ENCODE measurements around the gene FYCO1.

FYCO1 gene

DNA sequence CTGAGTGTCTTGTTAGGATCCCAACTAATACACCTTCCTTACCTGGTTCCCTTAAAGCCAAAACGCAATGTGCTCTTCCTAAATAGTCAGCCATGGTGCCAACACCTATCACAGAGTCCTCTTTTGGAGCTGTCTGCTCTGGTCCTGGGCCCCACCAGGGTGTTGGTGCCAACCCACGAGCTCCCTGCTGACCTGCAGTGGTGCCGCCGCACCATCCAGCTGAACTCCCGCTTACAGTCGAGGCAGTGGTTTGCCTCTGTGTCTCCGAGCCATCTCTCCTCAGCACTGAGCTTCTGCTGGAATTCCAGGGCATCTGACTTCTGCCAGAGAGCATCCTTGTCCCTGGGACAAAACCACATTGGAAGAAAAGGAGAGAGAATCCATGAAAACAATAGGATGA lies 36.4 kb downstream of the FYCO1 start:
- no peak for DNase-seq

DNA sequence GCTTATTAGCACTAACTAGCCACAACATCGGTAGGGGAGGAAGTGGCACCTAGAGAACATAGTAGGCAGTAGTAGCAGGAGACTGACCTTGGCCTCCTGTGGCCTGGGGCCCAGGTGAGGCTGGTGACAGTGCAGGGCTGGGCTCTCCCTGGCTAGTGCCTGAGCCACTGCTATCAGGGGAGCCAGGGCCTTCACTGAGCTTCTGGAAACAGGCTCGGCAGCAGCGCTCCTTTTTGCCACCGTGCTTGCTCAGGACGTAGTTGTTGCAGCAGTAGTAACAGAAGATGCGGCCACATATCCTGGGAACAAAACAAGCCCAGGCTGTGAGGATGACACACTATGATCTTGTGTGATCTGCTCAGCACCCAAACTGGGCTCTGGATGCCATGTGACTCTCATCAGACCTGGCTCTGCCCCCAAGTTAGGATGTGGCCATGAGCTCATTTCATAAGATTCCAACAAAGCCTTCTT lies 37.3 kb downstream of the FYCO1 start:
- no peak for DNase-seq

DNA sequence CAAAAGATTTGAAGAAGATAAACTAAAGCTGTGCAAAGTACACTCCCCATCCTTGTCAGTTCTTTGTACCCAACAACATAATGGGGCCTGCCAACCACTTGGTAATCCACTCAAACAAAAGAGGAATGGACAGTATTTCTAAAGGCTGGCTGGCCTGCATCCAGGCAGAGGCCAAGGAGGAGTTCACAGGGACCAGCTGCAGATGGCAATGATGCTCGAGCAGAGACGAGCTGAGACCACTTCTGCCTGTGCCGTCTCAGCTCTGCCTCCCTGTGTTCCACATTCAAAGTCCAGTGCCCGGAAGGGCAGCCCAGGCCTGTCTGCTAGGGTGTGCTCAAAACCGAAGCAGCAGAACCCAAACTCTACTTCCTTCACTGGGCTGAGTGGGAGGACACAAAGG lies 38.0 kb downstream of the FYCO1 start:
- DNase-seq, result no peak

DNA sequence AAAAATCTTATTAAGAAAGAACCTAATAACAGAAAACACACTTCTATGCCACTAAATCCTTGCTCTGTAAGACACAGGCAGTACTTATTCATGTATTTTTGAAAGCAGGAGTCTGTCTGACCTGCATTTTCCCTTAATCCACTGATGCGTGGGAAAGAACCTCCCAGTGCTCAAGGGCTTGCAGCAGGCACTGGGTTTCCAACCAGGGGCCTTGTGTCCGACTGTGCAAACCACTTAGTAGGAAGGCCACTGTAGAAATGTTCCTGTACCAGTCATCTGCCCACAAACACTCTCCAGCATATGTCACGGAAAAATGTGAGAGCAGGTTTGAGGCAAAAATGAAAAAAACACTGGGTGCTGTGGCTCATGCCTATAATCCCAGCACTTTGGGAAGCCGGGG lies 39.9 kb downstream of the FYCO1 start:
- no peak for DNase-seq

DNA sequence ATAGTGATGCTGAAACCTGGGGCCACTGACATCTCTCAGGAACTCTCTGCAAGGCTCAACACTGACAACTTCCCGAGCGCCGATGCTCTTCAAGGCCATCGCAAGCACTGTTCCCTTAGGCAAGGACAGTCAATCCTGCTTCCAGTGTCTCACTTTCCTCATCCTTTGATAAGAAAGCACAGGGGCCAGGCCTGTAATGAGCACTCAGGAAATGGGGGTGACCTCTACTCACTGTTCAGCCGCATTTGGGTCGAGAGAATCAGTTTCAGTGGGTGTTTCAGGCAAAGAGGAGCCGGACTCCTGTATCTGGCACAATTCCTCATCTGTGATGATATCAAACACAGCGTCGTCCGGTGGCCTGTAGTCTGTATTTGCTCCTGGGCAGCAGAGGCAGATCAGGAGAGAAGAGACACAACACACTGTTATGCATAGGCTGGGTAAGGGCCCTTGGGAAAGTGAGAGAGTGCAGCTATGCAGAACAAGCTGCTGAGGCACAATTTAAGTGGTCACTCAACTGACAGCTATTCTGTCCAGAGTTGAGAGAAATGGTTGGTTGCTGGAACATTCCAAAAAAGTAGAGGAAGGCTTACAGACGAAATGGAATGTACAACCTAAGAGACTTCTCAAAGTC lies 40.5 kb downstream of the FYCO1 start:
- no peak for DNase-seq

DNA sequence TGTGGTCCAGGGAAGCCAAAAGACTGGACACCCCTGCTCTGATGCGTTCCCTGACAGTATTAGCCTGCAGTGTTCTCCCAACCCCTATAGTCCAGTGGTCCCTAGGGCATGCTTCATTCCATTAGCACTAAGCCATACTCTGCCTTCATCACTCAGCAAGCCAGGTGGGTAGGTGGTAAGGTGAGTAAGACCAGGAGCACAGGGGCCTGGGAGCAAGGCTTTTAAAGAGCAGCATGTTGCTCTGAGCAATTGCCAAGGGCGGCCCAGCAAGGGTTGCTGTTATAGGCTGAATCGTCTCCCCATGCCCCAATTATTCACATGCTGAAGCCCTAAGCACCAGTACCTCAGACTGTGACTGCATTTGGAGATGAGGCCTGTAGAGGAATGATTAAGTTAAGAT lies 41.3 kb downstream of the FYCO1 start:
- no peak for DNase-seq

DNA sequence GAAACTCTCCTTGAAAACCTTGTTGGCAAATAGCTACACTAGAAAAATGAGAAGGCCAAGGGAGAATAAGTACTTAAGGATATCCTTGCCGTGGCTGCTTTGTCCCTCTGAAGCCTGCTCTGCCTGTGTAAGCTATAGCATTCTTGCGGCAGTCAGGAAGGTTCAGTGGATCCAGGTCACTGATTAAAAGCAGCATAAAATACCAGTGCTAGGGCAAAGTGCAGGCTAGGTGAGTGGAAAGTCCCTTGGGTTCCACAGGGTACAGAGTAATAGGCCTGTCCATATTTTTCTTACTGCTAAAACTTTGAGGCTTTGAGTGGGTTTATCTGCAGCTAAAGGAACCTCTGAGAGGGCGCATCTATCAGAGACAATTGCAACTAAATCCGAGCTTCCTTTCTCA lies 42.1 kb downstream of the FYCO1 start:
- no peak for DNase-seq

DNA sequence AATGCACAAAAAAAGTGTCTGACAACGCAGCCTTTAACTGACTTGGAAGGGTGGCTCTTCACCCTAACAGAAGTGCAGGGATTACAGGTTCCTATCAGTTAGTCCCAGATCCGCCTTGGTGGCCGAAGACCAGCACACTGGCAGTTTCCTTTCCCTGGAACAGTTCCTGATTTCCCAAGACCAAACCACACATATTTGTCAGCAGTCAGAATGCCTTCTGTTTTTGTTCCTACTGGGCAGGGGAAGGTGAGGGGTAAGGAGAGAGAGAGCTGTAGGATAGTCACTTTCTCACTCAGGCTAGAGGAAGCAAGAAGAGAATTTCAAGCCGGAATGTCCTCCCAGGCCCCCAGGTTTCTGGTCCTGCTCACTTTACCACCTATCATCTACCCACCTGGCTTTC lies 43.2 kb downstream of the FYCO1 start:
- DNase-seq, result no peak

DNA sequence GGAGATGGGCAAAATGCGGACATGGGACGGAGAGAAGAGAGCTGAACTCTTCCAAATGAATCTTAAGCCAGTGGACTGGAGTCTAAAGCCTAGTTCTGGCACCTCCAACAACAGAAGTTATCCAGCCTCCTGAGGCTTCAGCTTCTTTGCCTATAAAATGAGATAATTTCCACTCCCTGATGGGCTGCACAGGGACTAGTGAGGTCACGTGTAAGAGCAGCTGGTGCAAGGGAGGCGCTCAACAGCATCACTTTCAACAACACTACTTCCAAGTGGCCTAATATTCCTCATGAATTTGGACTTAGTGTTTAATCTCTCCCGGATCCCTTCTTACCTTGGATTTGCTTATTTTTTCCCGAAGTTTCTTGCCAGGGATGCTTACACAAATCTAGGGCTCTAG lies 43.7 kb downstream of the FYCO1 start:
- no peak for DNase-seq

DNA sequence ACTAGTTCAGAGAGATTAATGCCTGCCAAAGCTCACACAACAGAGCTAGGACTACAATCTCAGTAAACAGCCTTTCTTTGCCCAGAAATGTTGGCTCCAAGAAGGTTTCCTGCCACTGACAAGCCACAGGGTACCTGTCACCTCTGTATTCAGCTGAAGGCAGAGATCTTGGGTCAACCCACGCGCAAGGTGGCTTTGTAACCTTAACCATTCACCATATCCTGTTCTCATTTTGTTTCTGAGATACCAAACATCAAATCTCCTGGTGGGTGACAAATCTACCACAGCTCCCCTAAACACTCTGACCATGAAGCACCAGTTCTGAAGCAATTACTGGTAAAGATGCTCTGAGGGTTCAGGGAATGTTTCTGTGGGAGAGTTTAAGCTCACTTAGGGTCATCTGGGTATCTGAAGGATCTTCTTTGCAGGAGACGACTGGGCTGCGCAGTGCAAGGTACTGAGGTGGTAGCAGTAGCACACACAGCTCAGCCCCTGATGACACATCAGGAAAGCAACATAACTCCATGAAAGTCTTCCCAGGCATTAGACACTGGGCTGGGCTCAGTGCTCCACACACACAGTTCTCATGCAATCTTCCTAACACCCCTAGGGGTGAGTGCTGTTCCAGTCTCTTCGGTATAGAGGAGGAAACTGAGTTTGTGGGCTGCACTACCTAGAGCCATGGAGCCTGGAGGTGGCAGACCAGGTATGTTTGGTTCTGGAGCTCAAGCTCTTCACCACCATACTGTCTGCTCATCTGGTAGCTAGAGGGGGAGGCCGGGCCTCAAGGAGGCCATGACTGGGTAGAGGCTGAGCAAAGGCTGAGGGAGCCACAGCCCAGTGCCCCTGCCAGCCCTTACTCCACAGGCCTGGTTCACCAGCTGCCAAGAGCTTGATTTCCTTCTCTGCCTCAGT lies 44.7 kb downstream of the FYCO1 start:
- no peak for DNase-seq

DNA sequence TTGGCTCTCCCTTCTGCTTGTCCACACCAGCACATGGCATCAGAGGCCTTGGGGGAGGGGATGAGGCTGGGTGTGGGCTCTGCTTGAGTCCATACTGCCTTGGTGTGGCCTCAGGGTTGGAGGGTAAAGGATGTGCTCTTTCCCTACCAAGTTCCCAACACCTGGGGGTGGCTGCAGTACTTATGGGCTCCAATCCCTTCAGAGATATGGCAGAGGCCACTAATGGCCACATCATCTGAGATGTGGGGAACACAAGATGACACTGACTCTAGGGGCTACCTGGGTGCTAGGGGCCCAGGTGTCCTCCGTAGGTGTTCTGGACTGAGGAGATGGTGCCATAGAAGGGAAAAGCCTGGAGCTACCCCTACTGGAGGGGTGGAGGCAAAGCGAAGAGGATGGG lies 45.5 kb downstream of the FYCO1 start:
- no peak for DNase-seq

DNA sequence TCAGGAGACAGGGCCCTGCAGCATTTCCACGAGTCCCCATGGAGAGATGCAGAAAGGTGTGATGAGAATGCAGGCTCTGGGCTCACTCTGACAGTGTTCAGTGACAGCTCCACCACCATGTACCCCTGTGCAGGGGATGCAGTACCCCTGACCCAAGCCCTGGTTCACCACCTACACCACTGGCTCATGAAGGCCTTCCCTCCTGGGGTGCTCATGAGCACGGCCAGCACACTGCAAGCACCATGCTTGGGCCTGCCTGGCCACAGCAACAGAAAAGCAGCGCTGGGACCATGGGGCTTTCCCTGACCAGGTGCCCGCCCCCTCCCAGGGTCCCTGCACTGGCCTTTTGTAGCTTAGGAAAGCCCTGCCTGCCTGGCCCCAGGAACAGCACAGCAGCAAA lies 46.2 kb downstream of the FYCO1 start:
- DNase-seq, result no peak

DNA sequence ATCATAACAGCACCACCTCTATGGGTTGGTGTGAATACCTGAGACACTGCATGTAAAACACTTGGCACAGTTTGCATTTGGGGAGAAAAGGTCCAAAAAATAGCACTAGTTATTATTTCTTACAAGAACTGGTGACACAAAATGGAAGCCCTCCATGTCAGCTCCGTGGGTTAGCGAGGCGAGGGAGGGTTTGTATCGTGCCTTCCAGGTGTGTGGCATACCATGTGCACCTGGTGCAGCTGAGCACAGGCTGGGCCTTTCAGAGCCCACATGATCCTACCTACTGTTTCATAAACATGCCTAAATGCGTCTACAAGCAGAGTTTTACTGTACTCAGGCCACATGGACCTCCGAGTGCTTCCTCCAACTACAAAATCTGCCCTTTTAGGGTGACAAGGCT lies 46.7 kb downstream of the FYCO1 start:
- DNase-seq, result no peak

DNA sequence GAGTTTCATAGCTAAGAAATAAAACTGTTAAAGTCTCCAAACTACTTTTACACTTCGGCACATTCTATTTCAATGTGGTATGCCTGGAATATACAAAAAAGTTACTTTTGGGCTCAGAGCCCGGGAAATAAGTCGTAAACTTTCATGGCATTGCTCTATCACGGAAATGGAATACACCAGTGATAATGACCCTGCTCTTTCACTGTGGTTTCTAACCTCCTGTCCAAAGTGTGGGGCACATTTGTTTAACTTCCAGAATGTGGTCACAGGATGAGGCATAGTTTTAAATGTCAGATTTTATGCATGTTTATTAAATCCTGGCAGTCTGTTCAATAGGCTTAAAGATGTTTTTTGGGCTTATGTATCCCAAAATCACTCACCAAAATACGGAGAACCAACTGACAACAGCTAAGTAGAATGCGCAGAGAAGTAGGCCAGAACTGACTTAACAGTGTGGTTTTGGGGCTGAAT lies 47.3 kb downstream of the FYCO1 start:
- DNase-seq, result no peak

DNA sequence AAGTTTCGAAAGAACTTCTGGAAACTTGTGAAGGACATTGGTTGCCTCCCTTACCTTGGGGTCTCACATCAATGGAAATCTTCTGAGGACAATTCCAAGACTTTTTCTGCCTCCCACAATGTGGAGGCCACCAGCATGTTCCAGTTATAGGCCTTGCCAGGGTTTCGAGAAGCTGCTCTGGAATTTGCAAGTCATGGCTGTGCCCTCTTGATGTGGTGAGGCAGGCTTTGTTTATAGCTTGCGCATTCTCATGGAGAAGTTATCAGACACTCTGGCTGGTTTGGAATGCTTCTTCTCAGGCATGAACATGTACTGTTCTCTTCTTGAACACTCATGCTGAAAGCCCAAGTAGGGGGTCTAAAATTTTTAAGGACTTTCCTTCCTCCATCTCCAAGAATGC lies 48.3 kb downstream of the FYCO1 start:
- no peak for DNase-seq

DNA sequence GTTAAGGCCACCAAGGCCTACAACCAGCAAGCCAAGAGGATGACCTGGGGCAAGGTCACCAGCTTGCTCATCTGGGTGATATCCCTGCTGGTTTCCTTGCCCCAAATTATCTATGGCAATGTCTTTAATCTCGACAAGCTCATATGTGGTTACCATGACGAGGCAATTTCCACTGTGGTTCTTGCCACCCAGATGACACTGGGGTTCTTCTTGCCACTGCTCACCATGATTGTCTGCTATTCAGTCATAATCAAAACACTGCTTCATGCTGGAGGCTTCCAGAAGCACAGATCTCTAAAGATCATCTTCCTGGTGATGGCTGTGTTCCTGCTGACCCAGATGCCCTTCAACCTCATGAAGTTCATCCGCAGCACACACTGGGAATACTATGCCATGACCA lies 48.7 kb downstream of the FYCO1 start:
- DNase-seq, result no peak

DNA sequence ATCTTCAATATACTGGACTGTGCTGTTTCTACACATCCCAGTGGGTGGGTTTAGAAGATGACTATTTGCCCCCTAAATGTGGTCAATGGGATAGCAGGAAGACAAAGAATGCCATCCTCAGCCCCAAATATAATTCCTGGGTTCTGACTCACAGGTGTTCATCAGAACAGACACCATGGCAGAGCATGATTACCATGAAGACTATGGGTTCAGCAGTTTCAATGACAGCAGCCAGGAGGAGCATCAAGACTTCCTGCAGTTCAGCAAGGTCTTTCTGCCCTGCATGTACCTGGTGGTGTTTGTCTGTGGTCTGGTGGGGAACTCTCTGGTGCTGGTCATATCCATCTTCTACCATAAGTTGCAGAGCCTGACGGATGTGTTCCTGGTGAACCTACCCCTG lies 49.3 kb downstream of the FYCO1 start:
- no peak for DNase-seq

DNA sequence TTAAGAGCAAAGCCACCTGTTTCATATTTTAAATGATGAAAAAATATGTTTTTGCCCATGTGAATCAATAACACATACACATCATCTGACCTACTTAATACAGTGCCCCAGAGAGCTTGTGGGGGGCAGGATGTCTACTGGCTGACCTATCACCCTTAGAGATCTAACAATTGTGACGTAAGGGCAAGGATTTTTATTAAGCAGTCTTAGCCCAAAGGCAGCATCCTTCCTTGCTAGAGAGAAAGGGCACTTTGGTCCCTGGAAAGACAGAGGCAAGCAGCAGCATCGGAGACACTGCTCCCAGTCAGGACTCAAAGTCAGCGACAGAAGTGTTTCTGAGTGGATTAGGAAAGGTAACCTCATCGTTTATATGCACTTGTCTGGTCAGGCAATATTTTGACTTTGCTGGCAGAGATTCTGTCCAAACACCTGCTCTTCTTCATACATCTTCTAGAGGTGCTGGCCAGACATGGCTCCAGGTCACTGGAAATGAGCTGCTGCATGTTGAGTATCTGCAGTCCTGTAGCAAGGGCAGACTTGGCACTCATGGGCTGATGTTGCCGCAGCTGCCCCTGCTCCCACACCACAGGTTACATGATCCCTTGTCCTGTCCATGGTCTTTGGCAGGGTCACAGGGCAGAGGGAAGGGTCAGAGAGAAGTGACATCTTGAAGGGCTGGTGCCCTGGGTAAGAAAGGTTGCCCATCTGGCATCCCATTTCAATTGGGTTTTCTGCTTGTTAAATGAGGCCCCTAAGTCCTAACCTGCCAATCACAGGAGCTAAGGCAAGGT lies 50.6 kb downstream of the FYCO1 start:
- DNase-seq, result no peak

DNA sequence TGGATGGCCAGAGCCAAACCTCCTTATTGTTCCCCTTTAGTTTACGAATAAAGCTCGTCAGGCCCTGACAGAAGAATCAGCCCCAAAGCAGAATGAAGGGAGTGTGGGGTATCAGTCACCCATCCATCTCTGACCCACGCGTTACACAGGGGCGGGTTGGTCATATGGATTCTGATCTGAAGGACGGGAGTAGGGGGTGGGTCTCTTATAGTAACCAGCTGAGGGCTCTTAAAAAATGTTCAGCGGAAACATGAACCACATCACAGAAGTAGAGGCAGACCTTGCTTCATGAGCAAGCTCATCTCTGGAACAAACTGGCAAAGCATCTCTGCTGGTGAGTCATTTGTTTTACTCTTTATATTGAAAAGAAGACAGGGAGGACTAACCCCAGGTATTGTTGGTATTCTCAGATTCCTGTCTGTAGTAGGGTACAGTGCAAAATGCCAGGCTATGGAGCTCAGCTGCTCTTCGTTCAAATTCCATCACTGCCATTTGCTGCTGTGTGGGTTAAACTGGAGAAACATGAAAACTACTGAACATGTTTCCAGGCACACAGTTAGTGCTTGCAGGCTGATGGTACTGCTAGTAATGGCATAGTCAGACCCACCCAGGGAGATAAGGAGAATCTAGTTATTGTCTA lies 52.3 kb downstream of the FYCO1 start, which contains the start of gene CXCR6:
Gene CXCR6 (plus strand): TSS at position 258 of the 640 bp plus-strand sequence. CDS start 3,018 bp downstream, outside the sequence.
- no peak for DNase-seq

DNA sequence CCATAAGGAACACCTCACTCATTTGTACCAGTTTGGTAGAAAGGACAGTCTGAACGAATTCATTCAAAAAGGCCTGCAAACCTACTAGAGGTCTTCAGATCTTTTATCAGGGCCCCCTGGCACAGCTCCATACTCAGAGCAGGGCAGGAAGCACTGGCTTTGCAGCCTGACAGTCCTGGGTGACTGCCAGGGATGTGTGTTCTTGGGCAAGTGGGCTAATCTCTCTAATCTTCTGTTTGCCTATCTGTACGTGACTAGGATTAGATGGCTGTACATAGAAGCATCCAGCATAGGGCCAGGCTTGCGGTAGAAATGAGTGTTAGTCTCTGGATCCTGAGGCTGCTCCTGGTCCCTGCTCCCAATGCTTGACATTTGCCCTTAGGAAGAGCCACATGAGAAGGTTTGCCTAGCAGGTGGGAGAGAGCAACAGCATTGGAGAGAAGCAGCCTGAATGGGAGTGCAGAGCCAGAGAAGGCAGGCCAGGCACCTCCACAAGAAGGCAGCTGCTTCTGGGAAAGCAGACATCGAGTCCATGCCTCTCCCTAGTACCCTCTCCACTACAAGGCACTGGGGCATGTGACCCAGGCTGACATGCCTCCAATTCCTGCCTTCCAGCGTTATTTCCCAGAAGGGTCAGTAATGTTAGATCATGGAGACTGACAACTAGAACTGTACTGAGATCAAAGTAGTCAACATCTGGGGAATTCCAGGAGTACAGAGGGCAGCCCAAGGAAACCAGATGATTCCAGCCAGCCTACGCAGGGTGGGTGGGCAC lies 53.4 kb downstream of the FYCO1 start:
- DNase-seq, result no peak

DNA sequence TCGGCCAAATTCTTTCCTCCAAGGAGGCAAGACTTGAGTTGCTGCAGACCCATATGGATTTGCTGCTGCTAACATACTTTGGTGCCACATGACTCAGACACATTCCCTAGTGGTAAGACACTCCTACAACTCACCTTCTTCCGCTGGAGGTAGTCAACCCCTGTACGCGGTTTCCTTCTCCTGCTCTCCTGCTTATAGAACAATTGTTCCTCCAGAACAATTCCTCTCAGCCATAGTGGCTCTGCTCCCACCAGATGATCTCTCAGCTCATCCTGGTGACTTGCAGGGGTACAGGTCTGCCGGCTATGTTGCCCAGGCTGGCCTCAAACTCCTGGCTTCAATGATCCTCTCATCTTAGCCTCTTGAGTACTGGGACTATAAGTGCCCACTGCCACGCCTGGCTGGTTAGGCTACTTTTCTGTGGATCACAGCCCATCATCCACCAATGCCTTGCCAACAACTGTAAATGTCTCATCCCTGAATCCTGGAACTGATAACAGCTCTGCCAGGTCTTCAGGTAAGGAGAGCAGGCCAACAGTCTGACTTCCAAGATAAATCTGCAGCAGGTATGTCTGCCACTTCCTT lies 54.8 kb downstream of the FYCO1 start:
- DNase-seq, result no peak

Data from NCI-H226 (cell line).